ENCODE results near the gene PCBP1.
"Not testable (repeated sequence)": the region's sequence is repeated elsewhere in the genome, so short reads cannot be mapped to it uniquely, and the experiment has no call there.

The PCBP1 gene

DNA sequence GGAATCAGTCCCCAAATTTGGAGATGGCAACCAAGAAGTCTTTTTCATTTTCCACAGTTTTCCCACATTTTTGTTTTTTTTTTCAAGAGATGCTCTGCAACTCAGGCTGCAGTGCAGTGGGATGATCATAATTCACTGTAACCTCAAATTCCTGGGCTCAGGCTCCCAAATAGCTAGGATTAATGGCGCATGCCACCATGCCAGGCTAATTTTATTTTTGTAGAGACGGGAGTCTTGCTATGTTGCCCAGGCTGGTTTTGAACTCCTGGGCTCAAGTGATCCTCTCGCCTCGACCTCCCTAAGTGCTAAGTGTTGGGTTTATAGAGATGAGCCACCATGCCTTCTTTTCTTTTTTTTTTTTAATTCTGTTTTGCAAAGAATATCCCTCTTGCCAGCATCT is 35.2 kb downstream of the PCBP1 start:
- no peaks in the 10 kb centered on the region for H3K9me3 ChIP-seq (ENCODE audit: insufficient read depth, low read length)
- no peaks in the 10 kb centered on the region for H3K36me3 ChIP-seq (ENCODE audit: insufficient read depth, insufficient read length, low read length)
- no peak overlapping the region for H3K4me3 ChIP-seq (ENCODE audit: insufficient read length, low read depth)
- H3K4me1 ChIP-seq (ENCODE audit: insufficient read depth, insufficient read length): no peaks in the 10 kb centered on the region
- H3K9ac ChIP-seq (ENCODE audit: insufficient read length, low read depth): no peak overlapping the region
- H3K27me3 ChIP-seq (ENCODE audit: insufficient read depth, insufficient read length): no peaks in the 10 kb centered on the region
- DNase-seq (ENCODE audit: low read depth, low spot score): no peak
- TF ChIP-seq SUZ12 (IDR thresholded peaks at IDR 0.05; ENCODE audit: extremely low read depth, insufficient read depth, insufficient read length) (no peak), YY1 (IDR thresholded peaks at IDR 0.05; ENCODE audit: insufficient read depth, insufficient read length) (no peak), ZNF274 (IDR thresholded peaks at IDR 0.05; ENCODE audit: low read depth, low read length) (no peak)

GRCh38 chr2:70123051-70123828 is 36.0 kb downstream of the PCBP1 start:
- peak overlapping the region; percentile 58 for H3K4me3 ChIP-seq (ENCODE audit: insufficient read length, low read depth)
- H3K27me3 ChIP-seq (ENCODE audit: insufficient read depth, insufficient read length): no peaks in the 10 kb centered on the region
- DNase-seq (ENCODE audit: low read depth, low spot score): peak; percentile 87
- no peaks in the 10 kb centered on the region for H3K4me1 ChIP-seq (ENCODE audit: insufficient read depth, insufficient read length)
- no peaks in the 10 kb centered on the region for H3K9me3 ChIP-seq (ENCODE audit: insufficient read depth, low read length)
- peak overlapping the region; percentile 86 for H3K9ac ChIP-seq (ENCODE audit: insufficient read length, low read depth)
- no peak for TF ChIP-seq SUZ12 (IDR thresholded peaks at IDR 0.05; ENCODE audit: extremely low read depth, insufficient read depth, insufficient read length)
- TF ChIP-seq YY1 (IDR thresholded peaks at IDR 0.05; ENCODE audit: insufficient read depth, insufficient read length): no peak
- TF ChIP-seq ZNF274 (IDR thresholded peaks at IDR 0.05; ENCODE audit: low read depth, low read length): no peak
- H3K36me3 ChIP-seq (ENCODE audit: insufficient read depth, insufficient read length, low read length): no peaks in the 10 kb centered on the region

DNA sequence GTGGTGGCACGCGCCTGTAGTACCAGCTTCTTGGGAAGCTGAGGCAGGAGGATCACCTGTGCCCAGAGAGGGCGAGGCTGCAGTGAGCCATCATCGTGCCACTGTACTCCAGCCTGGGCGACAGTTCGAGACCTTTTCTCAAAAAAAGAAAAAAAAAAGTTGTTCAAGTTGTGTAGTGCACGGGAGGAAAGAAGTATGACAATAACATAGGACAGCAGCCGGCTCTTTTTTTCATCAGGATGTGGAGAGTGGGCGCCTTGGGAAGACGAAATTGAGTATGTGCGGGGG is 36.5 kb downstream of the PCBP1 start:
- H3K9ac ChIP-seq (ENCODE audit: insufficient read length, low read depth): peak overlapping the region; percentile 86
- no peaks in the 10 kb centered on the region for H3K4me1 ChIP-seq (ENCODE audit: insufficient read depth, insufficient read length)
- TF ChIP-seq YY1 (IDR thresholded peaks at IDR 0.05; ENCODE audit: insufficient read depth, insufficient read length) (no peak), SUZ12 (IDR thresholded peaks at IDR 0.05; ENCODE audit: extremely low read depth, insufficient read depth, insufficient read length) (no peak), ZNF274 (IDR thresholded peaks at IDR 0.05; ENCODE audit: low read depth, low read length) (no peak)
- no peaks in the 10 kb centered on the region for H3K9me3 ChIP-seq (ENCODE audit: insufficient read depth, low read length)
- H3K4me3 ChIP-seq (ENCODE audit: insufficient read length, low read depth): peak overlapping the region; percentile 58
- H3K36me3 ChIP-seq (ENCODE audit: insufficient read depth, insufficient read length, low read length): no peaks in the 10 kb centered on the region
- H3K27me3 ChIP-seq (ENCODE audit: insufficient read depth, insufficient read length): no peaks in the 10 kb centered on the region
- no peak for DNase-seq (ENCODE audit: low read depth, low spot score)

GRCh38 chr2:70124983-70125480 is 37.8 kb downstream of the PCBP1 start:
- H3K4me3 ChIP-seq (ENCODE audit: insufficient read length, low read depth): peak overlapping the region; percentile 69
- peak overlapping the region; percentile 93 for H3K9ac ChIP-seq (ENCODE audit: insufficient read length, low read depth)
- H3K4me1 ChIP-seq (ENCODE audit: insufficient read depth, insufficient read length): no peaks in the 10 kb centered on the region
- TF ChIP-seq ZNF274 (IDR thresholded peaks at IDR 0.05; ENCODE audit: low read depth, low read length) (no peak), YY1 (IDR thresholded peaks at IDR 0.05; ENCODE audit: insufficient read depth, insufficient read length) (no peak), SUZ12 (IDR thresholded peaks at IDR 0.05; ENCODE audit: extremely low read depth, insufficient read depth, insufficient read length) (no peak)
- no peaks in the 10 kb centered on the region for H3K9me3 ChIP-seq (ENCODE audit: insufficient read depth, low read length)
- DNase-seq (ENCODE audit: low read depth, low spot score): no peak
- H3K36me3 ChIP-seq (ENCODE audit: insufficient read depth, insufficient read length, low read length): no peaks in the 10 kb centered on the region
- no peaks in the 10 kb centered on the region for H3K27me3 ChIP-seq (ENCODE audit: insufficient read depth, insufficient read length)

DNA sequence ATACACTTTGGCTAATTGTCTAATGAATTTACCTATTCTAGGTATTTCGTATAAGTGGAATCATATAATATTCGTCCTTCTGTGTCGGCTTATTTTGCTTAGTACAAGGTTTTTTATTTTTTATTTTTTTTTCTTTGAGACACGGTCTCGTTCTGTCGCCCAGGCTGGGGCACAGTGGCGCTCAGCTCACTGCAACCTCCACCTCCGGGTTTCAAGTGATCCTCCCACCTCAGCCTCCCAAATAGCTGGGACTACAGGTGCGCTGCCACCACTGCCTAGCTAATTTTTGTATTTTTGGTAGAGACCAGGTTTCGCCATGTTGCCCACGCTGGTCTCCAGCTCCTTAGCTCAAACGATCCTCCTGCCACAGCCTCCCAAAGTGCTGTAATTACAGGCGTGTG is 38.2 kb downstream of the PCBP1 start:
- DNase-seq (ENCODE audit: low read depth, low spot score): no peak
- Histone ChIP-seq H3K9me3 (ENCODE audit: insufficient read depth, low read length) (no peaks in the 10 kb centered on the region), H3K4me1 (ENCODE audit: insufficient read depth, insufficient read length) (no peaks in the 10 kb centered on the region), H3K36me3 (ENCODE audit: insufficient read depth, insufficient read length, low read length) (no peaks in the 10 kb centered on the region), H3K9ac (ENCODE audit: insufficient read length, low read depth) (peak overlapping the region; percentile 93), H3K27me3 (ENCODE audit: insufficient read depth, insufficient read length) (no peaks in the 10 kb centered on the region), H3K4me3 (ENCODE audit: insufficient read length, low read depth) (peak overlapping the region; percentile 69)
- TF ChIP-seq SUZ12 (IDR thresholded peaks at IDR 0.05; ENCODE audit: extremely low read depth, insufficient read depth, insufficient read length): no peak
- no peak for TF ChIP-seq YY1 (IDR thresholded peaks at IDR 0.05; ENCODE audit: insufficient read depth, insufficient read length)
- no peak for TF ChIP-seq ZNF274 (IDR thresholded peaks at IDR 0.05; ENCODE audit: low read depth, low read length)

- no peak overlapping the region for H3K9ac ChIP-seq (ENCODE audit: insufficient read length, low read depth)
Measured at GRCh38 chr2:70126413-70126812, 39.1 kb downstream of the PCBP1 start.

DNA sequence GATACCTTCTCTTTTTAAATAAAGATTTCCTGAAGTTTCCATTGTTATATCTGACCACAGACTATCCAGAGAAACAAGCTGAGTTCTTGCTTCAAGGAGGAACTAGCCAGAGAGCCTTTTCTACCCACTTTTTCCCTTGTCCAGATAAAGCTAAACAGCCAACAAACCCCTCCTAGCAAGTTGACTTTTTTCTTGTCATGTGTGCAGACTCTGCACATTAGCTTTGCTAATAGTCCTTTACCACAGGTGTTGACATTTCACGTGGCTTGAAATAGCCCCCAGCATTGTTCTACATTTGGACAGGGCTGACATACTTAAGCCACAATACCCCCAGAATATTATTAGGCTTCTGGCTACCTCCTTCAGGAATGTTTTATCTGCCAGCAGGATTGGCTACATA is 40.7 kb downstream of the PCBP1 start:
- DNase-seq (ENCODE audit: low read depth, low spot score): no peak
- no peak for TF ChIP-seq ZNF274 (IDR thresholded peaks at IDR 0.05; ENCODE audit: low read depth, low read length)
- no peak for TF ChIP-seq SUZ12 (IDR thresholded peaks at IDR 0.05; ENCODE audit: extremely low read depth, insufficient read depth, insufficient read length)
- TF ChIP-seq YY1 (IDR thresholded peaks at IDR 0.05; ENCODE audit: insufficient read depth, insufficient read length): no peak
- H3K36me3 ChIP-seq (ENCODE audit: insufficient read depth, insufficient read length, low read length): no peaks in the 10 kb centered on the region
- H3K4me3 ChIP-seq (ENCODE audit: insufficient read length, low read depth): no peak overlapping the region
- no peaks in the 10 kb centered on the region for H3K9me3 ChIP-seq (ENCODE audit: insufficient read depth, low read length)
- H3K9ac ChIP-seq (ENCODE audit: insufficient read length, low read depth): peak overlapping the region; percentile 50
- H3K4me1 ChIP-seq (ENCODE audit: insufficient read depth, insufficient read length): no peaks in the 10 kb centered on the region
- no peaks in the 10 kb centered on the region for H3K27me3 ChIP-seq (ENCODE audit: insufficient read depth, insufficient read length)

More at GRCh38 chr2:70126413-70126812, 39.1 kb downstream of the PCBP1 start:
- no peak for DNase-seq (ENCODE audit: low read depth, low spot score)
- H3K4me3 ChIP-seq (ENCODE audit: insufficient read length, low read depth): no peak overlapping the region
- TF ChIP-seq ZNF274 (IDR thresholded peaks at IDR 0.05; ENCODE audit: low read depth, low read length): no peak
- no peak for TF ChIP-seq SUZ12 (IDR thresholded peaks at IDR 0.05; ENCODE audit: extremely low read depth, insufficient read depth, insufficient read length)
- no peak for TF ChIP-seq YY1 (IDR thresholded peaks at IDR 0.05; ENCODE audit: insufficient read depth, insufficient read length)
- no peaks in the 10 kb centered on the region for H3K27me3 ChIP-seq (ENCODE audit: insufficient read depth, insufficient read length)
- no peaks in the 10 kb centered on the region for H3K9me3 ChIP-seq (ENCODE audit: insufficient read depth, low read length)
- no peaks in the 10 kb centered on the region for H3K36me3 ChIP-seq (ENCODE audit: insufficient read depth, insufficient read length, low read length)
- H3K4me1 ChIP-seq (ENCODE audit: insufficient read depth, insufficient read length): no peaks in the 10 kb centered on the region

- DNase-seq (ENCODE audit: low read depth, low spot score); H3K9me3 ChIP-seq (ENCODE audit: insufficient read depth, low read length); H3K4me3 ChIP-seq (ENCODE audit: insufficient read length, low read depth); H3K27me3 ChIP-seq (ENCODE audit: insufficient read depth, insufficient read length); H3K4me1 ChIP-seq (ENCODE audit: insufficient read depth, insufficient read length); H3K9ac ChIP-seq (ENCODE audit: insufficient read length, low read depth); H3K36me3 ChIP-seq (ENCODE audit: insufficient read depth, insufficient read length, low read length): not testable (repeated sequence)
Measured at GRCh38 chr2:70131344-70132143, 44.3 kb downstream of the PCBP1 start.

All from NT2/D1 (cell line).